CD4-positive, alpha-beta T cell treated with Interleukin-15 for 4 hours (primary cell): ENCODE measurements around the gene DNAJC11.
"Not testable (repeated sequence)": the region's sequence is repeated elsewhere in the genome, so short reads cannot be mapped to it uniquely, and the experiment has no call there.

Source experiments
- DNase-seq: peaks from one replicate; pipeline ENCODE4 v3.0.0-alpha.2; 2020; ENCODE audit warnings: low spot score

The DNAJC11 gene

GRCh38 chr1:6695868-6696267 lies 5.7 kb downstream of the DNAJC11 start:
- no peak for DNase-seq

GRCh38 chr1:6694121-6694713 lies 7.4 kb downstream of the DNAJC11 start:
- no peak for DNase-seq

GRCh38 chr1:6692956-6693355 lies 8.7 kb downstream of the DNAJC11 start:
- DNase-seq = no peak

- DNase-seq = no peak
Measured at GRCh38 chr1:6691507-6691906, 10.1 kb downstream of the DNAJC11 start.

- DNase-seq = no peak
Measured at GRCh38 chr1:6690186-6690585, 11.4 kb downstream of the DNAJC11 start.

- no peak for DNase-seq
Measured at GRCh38 chr1:6688757-6689156, 12.9 kb downstream of the DNAJC11 start.

- no peak for DNase-seq
Measured at GRCh38 chr1:6688001-6688400, 13.6 kb downstream of the DNAJC11 start.

GRCh38 chr1:6686294-6686693 lies 15.3 kb downstream of the DNAJC11 start:
- no peak for DNase-seq

- DNase-seq = no peak
Measured at GRCh38 chr1:6685381-6685780, 16.2 kb downstream of the DNAJC11 start.

- DNase-seq = no peak
Measured at GRCh38 chr1:6683434-6683833, 18.2 kb downstream of the DNAJC11 start.

GRCh38 chr1:6675941-6676340 lies 25.7 kb downstream of the DNAJC11 start:
- DNase-seq = no peak

GRCh38 chr1:6674771-6675170 lies 26.8 kb downstream of the DNAJC11 start:
- no peak for DNase-seq

GRCh38 chr1:6673816-6674398 lies 27.7 kb downstream of the DNAJC11 start:
- no peak for DNase-seq

GRCh38 chr1:6672558-6672957 lies 29.1 kb downstream of the DNAJC11 start:
- DNase-seq = no peak

GRCh38 chr1:6668503-6668902 lies 33.1 kb downstream of the DNAJC11 start:
- no peak for DNase-seq

GRCh38 chr1:6667139-6667538 lies 34.5 kb downstream of the DNAJC11 start:
- no peak for DNase-seq

GRCh38 chr1:6666696-6667095 lies 34.9 kb downstream of the DNAJC11 start:
- DNase-seq = no peak

GRCh38 chr1:6662468-6662867 lies 39.1 kb downstream of the DNAJC11 start:
- not testable (repeated sequence) for DNase-seq

GRCh38 chr1:6660415-6661049 lies 41.1 kb downstream of the DNAJC11 start:
- DNase-seq = no peak

- no peak for DNase-seq
Measured at GRCh38 chr1:6658359-6659060, 43.1 kb downstream of the DNAJC11 start.

GRCh38 chr1:6657138-6657537 lies 44.5 kb downstream of the DNAJC11 start:
- no peak for DNase-seq

GRCh38 chr1:6653436-6654290 lies 48.0 kb downstream of the DNAJC11 start:
- DNase-seq = no peak
